Thyroid gland (tissue), 4 donors: ENCODE results near the gene GGNBP2. TPM values are rescaled to one million over a fixed set of nuclear protein-coding genes. Genes with fewer than 3 reads are reported as not detected.

Experiments
- DNase-seq, 2 donors: peaks; one replicate each; pipeline ENCODE4 v3.0.0-alpha.2; 2019
- H3K27ac ChIP-seq, 3 donors: fragments of 200-600 bp; sonication (generic); 1 replicate in 2 of 3; 2 replicates in 1 of 3; pipeline ENCODE4 v1.5.1; 2016 to 2019; ENCODE audit warnings: mild to moderate bottlenecking in 1 of 3, moderate library complexity in 1 of 3
- H3K27me3 ChIP-seq: fragments of 200-600 bp; sonication (generic); one replicate; pipeline ENCODE4 v1.5.1; 2019
- H3K36me3 ChIP-seq, 2 donors: fragments of 200-600 bp; sonication (generic); one replicate each; pipeline ENCODE4 v1.5.1; 2016 to 2019
- H3K4me1 ChIP-seq, 2 donors: fragments of 200-600 bp; sonication (generic); one replicate each; pipeline ENCODE4 v1.5.1; 2017 to 2019
- H3K4me3 ChIP-seq, 3 donors: fragments of 200-600 bp; sonication (generic); replicated peaks in 1 of 3; 1 replicate in 2 of 3; 2 replicates in 1 of 3; pipeline ENCODE4 v1.5.1; 2016; ENCODE audit warnings: mild to moderate bottlenecking in 1 of 3
- H3K9me3 ChIP-seq: fragments of 200-600 bp; sonication (generic); one replicate; pipeline ENCODE4 v1.5.1; 2017
- CTCF ChIP-seq, 6 experiments: fragments of 200-600 bp in 3 of 6; fragments of 450-650 bp in 3 of 6; sonication (generic) in 3 of 6; IDR thresholded peaks; one replicate each; pipeline ENCODE4 v1.5.1; 2016 to 2019; ENCODE audit warnings: antibody characterized with exemption in 6 of 6, mild to moderate bottlenecking in 2 of 6, inconsistent platforms in 1 of 6, moderate library complexity in 1 of 6
- POLR2A ChIP-seq, 2 donors: fragments of 450-650 bp; IDR thresholded peaks; one replicate each; pipeline ENCODE4 v1.6.1; 2017; ENCODE audit warnings: antibody characterized with exemption in 2 of 2, mild to moderate bottlenecking in 2 of 2, moderate library complexity in 1 of 2
- WGBS, 2 donors: methylation state at CpG; one replicate each; pipeline ENCODE4 v1.1.5; 2017; 5-methylcytosine and 5-hydroxymethylcytosine counted together
- intact Hi-C: fragments of 100-400 bp; cut with DNase I; formaldehyde crosslinking; loops from one replicate; pipeline ENCODE4 v1.15.1; 2023
- total RNA-seq, 4 donors: library from RNA; depleted of rRNA; stranded (reverse); fragments of >200 nt; gene quantifications; one replicate each; pipeline ENCODE4 v1.2.3, GENCODE V29; 2016

The GGNBP2 gene
- total RNA-seq, 4 donors from 2014 or later: 47.3 to 74.1 (median 58.0) TPM

GRCh38 chr17:36597226-36597625, 52.5 kb downstream of the GGNBP2 start:
- H3K9me3 ChIP-seq: no peaks in the 10 kb centered on the region
- DNase-seq: no peak
- intact Hi-C loops: no loop called here
- TF ChIP-seq POLR2A (IDR thresholded peaks at IDR 0.05) (no peak), CTCF (IDR thresholded peaks at IDR 0.05) (no peak)
- no peak overlapping the region for H3K27ac ChIP-seq
- H3K27me3 ChIP-seq: no peaks in the 10 kb centered on the region
- H3K4me3 ChIP-seq: no peak overlapping the region
- WGBS, 2 donors: 81 to 93% methylated on average over 6 of the region's 6 CpGs
- H3K4me1 ChIP-seq: peaks cover 17 to 23% of the 10 kb centered on the region in 2 donors
- no peaks in the 10 kb centered on the region for H3K36me3 ChIP-seq

- Histone ChIP-seq H3K4me1 (peaks cover 18 to 22% of the 10 kb centered on the region in 2 donors), H3K27me3 (no peaks in the 10 kb centered on the region), H3K27ac (no peak overlapping the region), H3K36me3 (no peaks in the 10 kb centered on the region), H3K4me3 (no peak overlapping the region), H3K9me3 (no peaks in the 10 kb centered on the region)
- 91 to 96% methylated on average over 10 to 11 of the region's 11 CpGs for WGBS, 2 donors
- intact Hi-C loops: no loop called here
- no peak for DNase-seq
- TF ChIP-seq CTCF (IDR thresholded peaks at IDR 0.05): no peak
- no peak for TF ChIP-seq POLR2A (IDR thresholded peaks at IDR 0.05)
Observed at GRCh38 chr17:36597866-36598777, 53.4 kb downstream of the GGNBP2 start.

GRCh38 chr17:36598951-36599401, 54.3 kb downstream of the GGNBP2 start:
- Histone ChIP-seq H3K27me3 (no peaks in the 10 kb centered on the region), H3K27ac (no peak overlapping the region), H3K4me1 (peaks cover 18% of the 10 kb centered on the region in 2 donors), H3K36me3 (no peaks in the 10 kb centered on the region), H3K9me3 (no peaks in the 10 kb centered on the region), H3K4me3 (no peak overlapping the region)
- WGBS, 2 donors: 94 to 96% methylated on average over 8 to 13 of the region's 13 CpGs
- TF ChIP-seq POLR2A (IDR thresholded peaks at IDR 0.05): no peak
- no peak for TF ChIP-seq CTCF (IDR thresholded peaks at IDR 0.05)
- intact Hi-C loops: no loop called here
- DNase-seq: no peak

- H3K36me3 ChIP-seq: no peaks in the 10 kb centered on the region
- no peaks in the 10 kb centered on the region for H3K9me3 ChIP-seq
- TF ChIP-seq POLR2A (IDR thresholded peaks at IDR 0.05) (no peak), CTCF (IDR thresholded peaks at IDR 0.05) (no peak)
- H3K27me3 ChIP-seq: no peaks in the 10 kb centered on the region
- DNase-seq: no peak
- no peak overlapping the region for H3K27ac ChIP-seq
- intact Hi-C loops: no loop called here
- H3K4me1 ChIP-seq: peaks cover 18% of the 10 kb centered on the region in 2 donors
- WGBS, 2 donors: 90 to 93% methylated on average over 9 to 11 of the region's 11 CpGs
- no peak overlapping the region for H3K4me3 ChIP-seq
Observed at GRCh38 chr17:36599546-36600250, 55.0 kb downstream of the GGNBP2 start.
